H1 (cell line): ENCODE results near the gene CLPSL2. TPM values are rescaled to one million over a fixed set of nuclear protein-coding genes. Genes with fewer than 3 reads are reported as not detected.

Experiments
- CTCF ChIA-PET: fragments of 300-600 bp; sonication (Branson Sonifier 250); formaldehyde crosslinking; loops from one replicate; lab custom pipeline; 2021; ENCODE audit not compliant: partially characterized antibody; lab: Charles Lee
- POLR2A ChIA-PET: fragments of 300-600 bp; sonication (Branson Sonifier 250); formaldehyde crosslinking; loops from one replicate; lab custom pipeline; 2021; ENCODE audit warnings: inconsistent platforms; ENCODE audit not compliant: partially characterized antibody; lab: Charles Lee
- DNase-seq, 2 experiments: peaks; one replicate each; pipeline versions ENCODE4 v3.0.0 to v3.0.0-alpha.2; 2010 to 2022; ENCODE audit warnings: low spot score in 2 of 2, low read depth in 1 of 2, mixed read lengths in 1 of 2
- FAIRE-seq: peaks from 2 replicates; lab custom pipeline; 2011; peaks lifted over from hg19 to GRCh38; lab: Jason Lieb, UNC
- H2AFZ ChIP-seq: 2 replicates; pipeline ENCODE4 v1.8.1; 2012; ENCODE audit warnings: low read length, inconsistent platforms
- H2AK5ac ChIP-seq: 2 replicates; pipeline ENCODE4 v1.6.1; 2013; ENCODE audit warnings: low read depth, low read length
- H2BK120ac ChIP-seq: replicated peaks from 2 replicates; pipeline ENCODE3; 2013; ENCODE audit warnings: low read depth, low read length, inconsistent platforms
- H2BK12ac ChIP-seq: 2 replicates; pipeline ENCODE4 v1.6.1; 2013; ENCODE audit warnings: low read depth, low read length
- H2BK15ac ChIP-seq: 2 replicates; pipeline ENCODE4 v1.6.1; 2013; ENCODE audit warnings: low read length
- H2BK20ac ChIP-seq: 2 replicates; pipeline ENCODE4 v1.6.1; 2013; ENCODE audit warnings: low read length
- H2BK5ac ChIP-seq: 2 replicates; pipeline ENCODE4 v1.6.1; 2013; ENCODE audit warnings: low read depth, low read length
- H3K14ac ChIP-seq: 2 replicates; pipeline ENCODE4 v1.6.1; 2013; ENCODE audit warnings: inconsistent platforms; ENCODE audit not compliant: insufficient read length
- H3K18ac ChIP-seq: 2 replicates; pipeline ENCODE4 v1.6.1; 2013; ENCODE audit warnings: low read length; ENCODE audit errors: extremely low read depth
- H3K23ac ChIP-seq: 2 replicates; pipeline ENCODE4 v1.6.1; 2013; ENCODE audit warnings: inconsistent platforms; ENCODE audit not compliant: insufficient read length
- H3K23me2 ChIP-seq: 2 replicates; pipeline ENCODE4 v1.6.1; 2013; ENCODE audit warnings: low read depth, low read length
- H3K27ac ChIP-seq: 2 replicates; pipeline ENCODE4 v1.6.1; 2011; ENCODE audit warnings: low read depth, low read length, inconsistent platforms
- H3K27me3 ChIP-seq, 4 experiments: replicated peaks in 1 of 4; 1 replicate in 1 of 4; 2 replicates in 3 of 4; pipeline versions ENCODE4 v1.6.1 to v1.8.1; 2011 to 2013; ENCODE audit warnings: low read length in 3 of 4, mild to moderate bottlenecking in 3 of 4, inconsistent platforms in 2 of 4, mixed read lengths in 2 of 4, moderate library complexity in 1 of 4; ENCODE audit not compliant: control insufficient read depth in 3 of 4, insufficient read depth in 3 of 4; ENCODE audit errors: extremely low read depth in 1 of 4
- H3K36me3 ChIP-seq, 4 experiments: 2 replicates each; pipeline versions ENCODE4 v1.6.1 to v1.8.1; 2011 to 2013; ENCODE audit warnings: mild to moderate bottlenecking in 4 of 4, low read length in 3 of 4, moderate library complexity in 2 of 4, control low read depth in 1 of 4, inconsistent platforms in 1 of 4; ENCODE audit not compliant: insufficient read depth in 4 of 4, control insufficient read depth in 2 of 4
- H3K4ac ChIP-seq: replicated peaks from 2 replicates; pipeline ENCODE3; 2013; ENCODE audit warnings: low read length, low read depth, mixed read lengths, inconsistent platforms; ENCODE audit not compliant: insufficient read length
- H3K4me1 ChIP-seq, 4 experiments: replicated peaks in 1 of 4; 1 replicate in 1 of 4; 2 replicates in 3 of 4; pipeline versions ENCODE4 v1.6.1 to v1.8.1; 2011 to 2013; ENCODE audit warnings: low read length in 3 of 4, inconsistent platforms in 2 of 4, mixed read lengths in 1 of 4; ENCODE audit not compliant: insufficient read depth in 4 of 4, control insufficient read depth in 3 of 4
- H3K4me2 ChIP-seq, 2 experiments: 2 replicates each; pipeline versions ENCODE4 v1.6.1 to v1.8.1; 2011 to 2013; ENCODE audit warnings: low read depth in 2 of 2, low read length in 2 of 2, control low read depth in 1 of 2, inconsistent platforms in 1 of 2, mild to moderate bottlenecking in 1 of 2; ENCODE audit not compliant: insufficient read depth in 1 of 2
- H3K4me3 ChIP-seq, 4 experiments: fragments of 200-600, 300-600 bp in 1 of 4; sonication (generic), shearing (Covaris generic), sonication (Bioruptor Twin) in 1 of 4; 2 replicates each; pipeline versions ENCODE4 v1.5.1 to v1.8.1; 2011 to 2016; ENCODE audit warnings: low read length in 4 of 4, low read depth in 3 of 4, control low read depth in 2 of 4, inconsistent platforms in 2 of 4, mild to moderate bottlenecking in 2 of 4, mixed read lengths in 1 of 4, moderate library complexity in 1 of 4; ENCODE audit not compliant: insufficient read depth in 2 of 4; ENCODE audit errors: extremely low read depth in 1 of 4
- H3K56ac ChIP-seq: replicated peaks from 2 replicates; pipeline ENCODE3; 2013; ENCODE audit warnings: low read depth, mild to moderate bottlenecking, mixed read lengths, low read length, inconsistent platforms; ENCODE audit not compliant: insufficient read length
- H3K79me1 ChIP-seq: 2 replicates; pipeline ENCODE4 v1.6.1; 2013; ENCODE audit warnings: low read depth, low read length, control low read depth
- H3K79me2 ChIP-seq, 2 experiments: 2 replicates each; pipeline versions ENCODE4 v1.6.1 to v1.8.1; 2012 to 2013; ENCODE audit warnings: low read length in 2 of 2, mild to moderate bottlenecking in 2 of 2, inconsistent platforms in 1 of 2; ENCODE audit not compliant: insufficient read depth in 2 of 2, control insufficient read depth in 1 of 2
- H3K9ac ChIP-seq, 4 experiments: replicated peaks in 1 of 4; 1 replicate in 1 of 4; 2 replicates in 3 of 4; pipeline versions ENCODE4 v1.6.1 to v1.8.1; 2011 to 2013; ENCODE audit warnings: low read depth in 3 of 4, low read length in 3 of 4, control low read depth in 2 of 4, mild to moderate bottlenecking in 2 of 4, moderate library complexity in 2 of 4, inconsistent platforms in 1 of 4; ENCODE audit errors: extremely low read depth in 1 of 4
- H3K9me3 ChIP-seq, 2 experiments: 2 replicates each; pipeline versions ENCODE4 v1.6.1 to v1.8.1; 2012 to 2013; ENCODE audit warnings: mild to moderate bottlenecking in 2 of 2, moderate library complexity in 2 of 2, control low read depth in 1 of 2, inconsistent platforms in 1 of 2, low read depth in 1 of 2, low read length in 1 of 2, mixed read lengths in 1 of 2; ENCODE audit not compliant: insufficient read depth in 2 of 2
- H4K20me1 ChIP-seq, 2 experiments: replicated peaks in 1 of 2; 2 replicates each; pipeline versions ENCODE3 to v1.8.1; 2011 to 2013; ENCODE audit warnings: inconsistent platforms in 2 of 2, low read length in 2 of 2, mild to moderate bottlenecking in 1 of 2; ENCODE audit not compliant: insufficient read depth in 2 of 2, control insufficient read depth in 1 of 2
- H4K5ac ChIP-seq: 2 replicates; pipeline ENCODE4 v1.6.1; 2013; ENCODE audit warnings: low read length, low read depth, mixed read lengths, inconsistent platforms; ENCODE audit not compliant: insufficient read length
- H4K8ac ChIP-seq: 2 replicates; pipeline ENCODE4 v1.8.0; 2013; ENCODE audit warnings: mild to moderate bottlenecking, moderate library complexity, low read length, inconsistent platforms; ENCODE audit not compliant: insufficient read depth; ENCODE audit errors: extremely low read depth
- H4K91ac ChIP-seq: replicated peaks from 2 replicates; pipeline ENCODE3; 2013; ENCODE audit warnings: low read length, mixed read lengths, inconsistent platforms; ENCODE audit not compliant: insufficient read length
- BRCA1 ChIP-seq: IDR thresholded peaks from 2 replicates; pipeline ENCODE4 v1.6.1; 2012; ENCODE audit warnings: low read depth, low read length, improper control_type of control experiment
- CTBP2 ChIP-seq: IDR thresholded peaks from 2 replicates; pipeline ENCODE4 v1.7.0; 2011; ENCODE audit warnings: borderline replicate concordance, mild to moderate bottlenecking, moderate library complexity, mixed read lengths, low read length; ENCODE audit not compliant: insufficient read depth, insufficient read length
- GABPA ChIP-seq: IDR thresholded peaks from 2 replicates; pipeline ENCODE4 v1.6.1; 2011; ENCODE audit warnings: mild to moderate bottlenecking, low read length, moderate library complexity, borderline replicate concordance; ENCODE audit not compliant: insufficient read depth
- KDM1A ChIP-seq: fragments of 200-600, 300-600 bp; sonication (generic); IDR thresholded peaks from 2 replicates; pipeline ENCODE4 v1.7.1; 2016; ENCODE audit warnings: mild to moderate bottlenecking, low read length, borderline replicate concordance
- RNF2 ChIP-seq: fragments of 200-900, 300-1000 bp; sonication (generic); IDR thresholded peaks from 2 replicates; pipeline ENCODE4 v1.7.1; 2016; ENCODE audit warnings: borderline replicate concordance, low read depth, mild to moderate bottlenecking, antibody characterized with exemption, low read length; ENCODE audit not compliant: poor library complexity, severe bottlenecking; ENCODE audit errors: missing control alignments
- ZNF274 ChIP-seq: IDR thresholded peaks from 2 replicates; pipeline ENCODE4 v1.7.0; 2012; ENCODE audit warnings: low read length, borderline replicate concordance; ENCODE audit errors: extremely low read depth
- WGBS, 2 experiments: shearing (Covaris generic) in 1 of 2; methylation state at CpG; one replicate each; pipeline versions ENCODE4 v1.1.6 to v1.1.7; 2013 to 2015; ENCODE audit warnings: low lambda C conversion rate in 2 of 2, mixed read lengths in 2 of 2, inconsistent platforms in 1 of 2, low coverage in 1 of 2, missing lambda C conversion rate in 1 of 2; ENCODE audit not compliant: insufficient replicate concordance in 2 of 2, insufficient coverage in 1 of 2, insufficient read length in 1 of 2; ENCODE audit errors: extremely low coverage in 1 of 2, missing lambda C conversion rate in 1 of 2; 5-methylcytosine and 5-hydroxymethylcytosine counted together
- polyA plus RNA-seq, 7 experiments: library from polyadenylated mRNA; depleted of rRNA in 3 of 7; stranded (reverse) in 5 of 7; unstranded in 2 of 7; fragments of >200 nt in 5 of 7; fragments of 200-250 nt in 2 of 7; gene quantifications; 1 replicate in 5 of 7; 2 replicates in 1 of 7; 4 replicates in 1 of 7; pipeline versions ENCODE4 v1.2.1 to v1.2.3, GENCODE V29; 2011 to 2013; ENCODE audit warnings: missing spikeins in 2 of 7, mixed read lengths in 2 of 7
- total RNA-seq: library from RNA; stranded (reverse); fragmentation: NEBNext Ultra II Directional; extraction: Animal tissue kit (Norgen Biotek cat#: 25700); gene quantifications from 2 replicates; pipeline ENCODE4 v1.2.1, GENCODE V29; 2021
- TF ChIP-seq, protein P1 (sequence below): IDR thresholded peaks from 2 replicates; pipeline ENCODE4 v1.6.1; 2012; ENCODE audit warnings: low read length, inconsistent platforms

Gene CLPSL2
- total and polyA plus RNA-seq, 2 of the 8 experiments (the other 6 are each of a cell fraction or from before 2014, with no cell fraction given), result 1.4 to 3.4 TPM

DNA sequence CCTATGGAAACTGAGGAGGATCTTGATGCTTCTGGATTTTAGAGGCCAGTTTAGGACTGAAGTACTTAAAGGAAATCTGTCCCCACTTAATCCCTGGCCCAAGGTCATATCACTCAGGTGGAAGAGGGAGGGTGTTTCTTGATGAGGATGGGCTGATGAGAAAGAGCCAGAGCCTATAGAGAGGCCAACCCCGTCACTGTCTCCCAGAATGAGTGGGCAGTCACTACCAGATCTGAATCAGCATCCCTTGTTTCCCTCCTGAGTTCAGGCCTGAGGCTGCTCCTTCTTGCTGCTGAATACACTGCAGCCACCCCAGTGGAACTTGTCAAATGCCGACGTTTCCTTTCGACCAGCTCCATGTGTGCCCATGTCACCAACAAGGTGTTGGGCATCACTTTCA, 24.8 kb upstream of the CLPSL2 start:
- POLR2A ChIA-PET, result interaction anchor here (1.3 to 2.7 kb wide), 3 partner anchors 12 to 13 kb away, joined by 5 to 10 read pairs (median 7); no protein-coding TSS in a partner anchor
- H3K4me1 ChIP-seq, result peaks cover 3 to 18% (median 9%) of the 10 kb centered on the region in 4 experiments
- no peak overlapping the region for H3K27ac ChIP-seq
- H3K23ac ChIP-seq, result no peak overlapping the region
- H2BK5ac ChIP-seq, result no peak overlapping the region
- no peaks in the 10 kb centered on the region; a peak in 1 of 4 replicates for H3K9me3 ChIP-seq
- H2BK20ac ChIP-seq, result no peak overlapping the region
- H3K4me2 ChIP-seq, result no peak overlapping the region
- H3K9ac ChIP-seq, result no peak overlapping the region; a peak in 1 of 7 replicates
- no peaks in the 10 kb centered on the region for H3K79me1 ChIP-seq
- H3K56ac ChIP-seq, result no peak overlapping the region
- no peaks in the 10 kb centered on the region for H3K27me3 ChIP-seq
- CTCF ChIA-PET, result interaction anchor here (0.8 to 10.6 kb wide), 4 partner anchors 11 to 73 kb away, joined by 3 to 137 read pairs (median 4); partner anchors contain the start of gene ARMC12
- H3K14ac ChIP-seq, result no peak overlapping the region
- no peak for DNase-seq
- no peak overlapping the region for H4K5ac ChIP-seq
- no peak overlapping the region for H2BK12ac ChIP-seq
- no peak overlapping the region for H2BK15ac ChIP-seq
- H2AFZ ChIP-seq, result no peak overlapping the region
- H3K4ac ChIP-seq, result no peak overlapping the region
- WGBS, 2 experiments, result 97% methylated on average over 4 of the region's 4 CpGs; no CpG with 5 or more reads in 1 of the 2 experiments
- H2BK120ac ChIP-seq, result no peak overlapping the region
- H3K23me2 ChIP-seq, result no peaks in the 10 kb centered on the region
- no peaks in the 10 kb centered on the region for H4K20me1 ChIP-seq
- H3K36me3 ChIP-seq, result no peaks in the 10 kb centered on the region
- no peak overlapping the region; the same call in 1 of the 2 replicates for H2AK5ac ChIP-seq
- no peak overlapping the region for H4K8ac ChIP-seq
- no peak for FAIRE-seq
- H3K79me2 ChIP-seq, result no peaks in the 10 kb centered on the region
- H3K18ac ChIP-seq, result no peak overlapping the region
- H3K4me3 ChIP-seq, result no peak overlapping the region
- peak overlapping the region; percentile 10 for H4K91ac ChIP-seq
- TF ChIP-seq CTBP2, result no peak
- no peak for TF ChIP-seq RNF2
- TF ChIP-seq, protein P1, sequence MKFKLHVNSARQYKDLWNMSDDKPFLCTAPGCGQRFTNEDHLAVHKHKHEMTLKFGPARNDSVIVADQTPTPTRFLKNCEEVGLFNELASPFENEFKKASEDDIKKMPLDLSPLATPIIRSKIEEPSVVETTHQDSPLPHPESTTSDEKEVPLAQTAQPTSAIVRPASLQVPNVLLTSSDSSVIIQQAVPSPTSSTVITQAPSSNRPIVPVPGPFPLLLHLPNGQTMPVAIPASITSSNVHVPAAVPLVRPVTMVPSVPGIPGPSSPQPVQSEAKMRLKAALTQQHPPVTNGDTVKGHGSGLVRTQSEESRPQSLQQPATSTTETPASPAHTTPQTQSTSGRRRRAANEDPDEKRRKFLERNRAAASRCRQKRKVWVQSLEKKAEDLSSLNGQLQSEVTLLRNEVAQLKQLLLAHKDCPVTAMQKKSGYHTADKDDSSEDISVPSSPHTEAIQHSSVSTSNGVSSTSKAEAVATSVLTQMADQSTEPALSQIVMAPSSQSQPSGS, result no peak
- no peak for TF ChIP-seq ZNF274
- TF ChIP-seq KDM1A, result no peak
- no peak for TF ChIP-seq BRCA1
- no peak for TF ChIP-seq GABPA
